K562 (cell line): ENCODE data around the gene PGBD4. TPM values are rescaled to one million over a fixed set of nuclear protein-coding genes. Genes with fewer than 3 reads are reported as not detected.
A peak's percentile ranks its signal among the peaks of the same experiment; 100 is the strongest.

Source experiments
- BCOR ChIP-seq: fragments of 450-650 bp; IDR thresholded peaks from 2 replicates; pipeline ENCODE4 v1.6.1; 2016
- E2F1 ChIP-seq: sonication (generic); formaldehyde crosslinking; IDR thresholded peaks from 2 replicates; pipeline ENCODE4 v1.8.1; 2023; ENCODE audit warnings: mild to moderate bottlenecking, missing genetic modification reagents, moderate library complexity
- FOXJ2 ChIP-seq: fragments of 200-800 bp; sonication (Bioruptor generic); IDR thresholded peaks from 2 replicates; pipeline ENCODE4 v1.6.1; 2016; ENCODE audit warnings: missing genetic modification characterization, missing compliant biosample characterization
- FOXP1 ChIP-seq: sonication (generic); formaldehyde crosslinking; IDR thresholded peaks from 2 replicates; pipeline ENCODE4 v1.8.0; 2022; ENCODE audit warnings: mild to moderate bottlenecking, missing genetic modification reagents
- GTF3C2 ChIP-seq: IDR thresholded peaks from 3 replicates; pipeline ENCODE4 v1.6.1; 2011; ENCODE audit warnings: borderline replicate concordance, mild to moderate bottlenecking, moderate library complexity; ENCODE audit not compliant: insufficient read length; ENCODE audit errors: extremely low read depth
- HDAC1 ChIP-seq, 2 experiments: fragments of 450-650 bp; IDR thresholded peaks; 2 replicates each; pipeline ENCODE4 v1.6.1; 2016 to 2017; ENCODE audit warnings: inconsistent platforms in 1 of 2, mild to moderate bottlenecking in 1 of 2, moderate library complexity in 1 of 2
- HDGF ChIP-seq: fragments of 450-650 bp; IDR thresholded peaks from 2 replicates; pipeline ENCODE4 v1.6.1; 2016
- HLTF ChIP-seq: fragments of 450-650 bp; IDR thresholded peaks from 2 replicates; pipeline ENCODE4 v1.6.1; 2016
- KLF6 ChIP-seq: fragments of 250-450 bp; sonication (Bioruptor Pico); IDR thresholded peaks from 2 replicates; pipeline ENCODE4 v1.4.0; 2020; ENCODE audit warnings: mild to moderate bottlenecking, moderate library complexity, borderline replicate concordance
- MTA1 ChIP-seq: fragments of 450-650 bp; IDR thresholded peaks from 2 replicates; pipeline ENCODE4 v1.6.1; 2017; ENCODE audit warnings: borderline replicate concordance
- MTA3 ChIP-seq: fragments of 450-650 bp; formaldehyde crosslinking; IDR thresholded peaks from 2 replicates; pipeline ENCODE4 v1.6.1; 2017; ENCODE audit warnings: mild to moderate bottlenecking, borderline replicate concordance
- RBM25 ChIP-seq: fragments of 200-400 bp; formaldehyde crosslinking; IDR thresholded peaks from 2 replicates; pipeline ENCODE4 v1.6.1; 2018; ENCODE audit warnings: low read length, low read depth, moderate library complexity; ENCODE audit not compliant: severe bottlenecking
- THAP12 ChIP-seq: fragments of 250-450 bp; sonication (Bioruptor Pico); IDR thresholded peaks from 2 replicates; pipeline ENCODE4 v1.9.0; 2021; ENCODE audit warnings: mild to moderate bottlenecking, inconsistent platforms
- ZBTB17 ChIP-seq: fragments of 450-650 bp; formaldehyde crosslinking; IDR thresholded peaks from 2 replicates; pipeline ENCODE4 v1.4.0; 2020; ENCODE audit warnings: mild to moderate bottlenecking
- ZBTB34 ChIP-seq: fragments of 250-450 bp; sonication (Bioruptor Pico); IDR thresholded peaks from 2 replicates; pipeline ENCODE4 v1.8.0; 2021; ENCODE audit warnings: mild to moderate bottlenecking, moderate library complexity
- ZNF134 ChIP-seq: fragments of 250-450 bp; sonication (Bioruptor Pico); conservative IDR thresholded peaks from 2 replicates; pipeline ENCODE4 v1.4.0; 2020
- ZNF282 ChIP-seq: sonication (generic); formaldehyde crosslinking; IDR thresholded peaks from 2 replicates; pipeline ENCODE4 v1.8.1; 2023; ENCODE audit warnings: missing genetic modification reagents
- ZNF518B ChIP-seq: fragments of 250-450 bp; sonication (Bioruptor Pico); IDR thresholded peaks from 2 replicates; pipeline ENCODE4 v1.5.0; 2021; ENCODE audit warnings: mild to moderate bottlenecking, moderate library complexity
- ZNF551 ChIP-seq: fragments of 250-450 bp; sonication (Bioruptor Pico); IDR thresholded peaks from 2 replicates; pipeline ENCODE4 v1.5.0; 2021; ENCODE audit warnings: mild to moderate bottlenecking, moderate library complexity
- polyA plus RNA-seq, 8 experiments: library from polyadenylated mRNA; depleted of rRNA in 4 of 8; stranded (reverse) in 5 of 8; unstranded in 3 of 8; fragments of >200 nt; fragmentation: Nextera tagmentation in 2 of 8; fragmentation: Illumina TruSeq in 1 of 8; extraction: Ambion mirVana in 2 of 8; extraction: Trizol in 1 of 8; gene quantifications; 2 replicates each; pipeline versions ENCODE4 v1.2.1 to v1.2.3, GENCODE V29; 2011 to 2014; ENCODE audit warnings: inconsistent platforms in 1 of 8, missing spikeins in 1 of 8
- total RNA-seq, 7 experiments: library from RNA; depleted of rRNA in 6 of 7; stranded (reverse); fragments of >200 nt in 6 of 7; fragmentation: Illumina TruSeq in 2 of 7; extraction: Trizol in 2 of 7; gene quantifications; 2 replicates each; pipeline versions ENCODE4 v1.2.1 to v1.2.3, GENCODE V29; 2011 to 2021; ENCODE audit warnings: low replicate concordance in 1 of 7

Gene PGBD4
- total and polyA plus RNA-seq, 9 of the 15 experiments (the other 6 are each of a cell fraction or from before 2014, with no cell fraction given): 2.1 to 4.9 (median 2.7) TPM

- no peak for TF ChIP-seq ZBTB34 (CRISPR knock-in tag)
- no peak for TF ChIP-seq HDGF
- TF ChIP-seq RBM25: no peak
- no peak for TF ChIP-seq FOXJ2 (tag)
- TF ChIP-seq E2F1: no peak
- 0 out of 2 replicates have a peak, but pooled peaks have one; percentile 6 for TF ChIP-seq BCOR
- 0 out of 4 replicates have a peak, but pooled peaks of 1 of the 2 experiments have one; percentile 33 for TF ChIP-seq HDAC1 (IDR thresholded peaks at IDR 0.05)
- no peak for TF ChIP-seq THAP12 (CRISPR knock-in tag)
- no peak for TF ChIP-seq ZNF518B (CRISPR knock-in tag)
- no peak for TF ChIP-seq ZNF282 (CRISPR knock-in tag)
- TF ChIP-seq ZNF551 (CRISPR knock-in tag): no peak
- no peak for TF ChIP-seq FOXP1 (CRISPR knock-in tag)
- TF ChIP-seq MTA1: peak; percentile 58; the same call in 1 of the 2 replicates
- no peak for TF ChIP-seq MTA3
- no peak for TF ChIP-seq ZNF134 (CRISPR knock-in tag)
- 0 out of 2 replicates have a peak, but pooled peaks have one; percentile 40 for TF ChIP-seq HLTF
- TF ChIP-seq GTF3C2: no peak
- TF ChIP-seq KLF6 (CRISPR knock-in tag): no peak
- TF ChIP-seq ZBTB17 (CRISPR knock-in tag): no peak
These were observed 22.0 kb upstream of the PGBD4 start (continued) for GRCh38 chr15:34079904-34080303.
